CD4-positive, alpha-beta T cell treated with Interleukin-2 at 100 ng/mL for 4 hours (primary cell): ENCODE results near the gene CRYGS.
"Not testable (repeated sequence)": the region's sequence is repeated elsewhere in the genome, so short reads cannot be mapped to it uniquely, and the experiment has no call there.

Experiments
- DNase-seq: peaks from one replicate; pipeline ENCODE4 v3.0.0-alpha.2; 2020; ENCODE audit warnings: low spot score

Gene CRYGS

GRCh38 chr3:186552408-186553031 lies 8.3 kb upstream of the CRYGS start:
- no peak for DNase-seq

GRCh38 chr3:186551387-186551786 lies 7.2 kb upstream of the CRYGS start:
- DNase-seq = no peak

DNA sequence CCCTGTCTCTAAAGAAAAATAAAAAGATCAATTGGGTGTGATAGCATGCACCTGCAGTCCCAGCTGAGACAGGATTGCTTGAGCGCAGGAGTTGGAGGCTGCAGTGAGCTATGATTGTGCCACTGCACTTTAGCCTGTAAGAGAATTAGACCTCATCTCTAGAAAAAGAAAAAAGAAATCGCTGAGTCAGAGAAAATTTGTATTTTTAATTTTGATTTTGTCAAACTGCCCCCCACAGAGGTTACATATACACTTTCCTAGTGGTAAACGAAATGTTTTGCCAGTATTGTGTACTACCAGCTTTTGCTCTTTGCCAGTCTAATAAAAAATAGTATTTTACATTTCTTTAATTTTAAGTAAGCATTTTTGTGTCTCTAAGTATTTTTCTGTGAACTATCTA lies 5.3 kb upstream of the CRYGS start:
- DNase-seq = no peak

- DNase-seq = no peak
Observed at GRCh38 chr3:186540835-186541226, 3.3 kb downstream of the CRYGS start.

DNA sequence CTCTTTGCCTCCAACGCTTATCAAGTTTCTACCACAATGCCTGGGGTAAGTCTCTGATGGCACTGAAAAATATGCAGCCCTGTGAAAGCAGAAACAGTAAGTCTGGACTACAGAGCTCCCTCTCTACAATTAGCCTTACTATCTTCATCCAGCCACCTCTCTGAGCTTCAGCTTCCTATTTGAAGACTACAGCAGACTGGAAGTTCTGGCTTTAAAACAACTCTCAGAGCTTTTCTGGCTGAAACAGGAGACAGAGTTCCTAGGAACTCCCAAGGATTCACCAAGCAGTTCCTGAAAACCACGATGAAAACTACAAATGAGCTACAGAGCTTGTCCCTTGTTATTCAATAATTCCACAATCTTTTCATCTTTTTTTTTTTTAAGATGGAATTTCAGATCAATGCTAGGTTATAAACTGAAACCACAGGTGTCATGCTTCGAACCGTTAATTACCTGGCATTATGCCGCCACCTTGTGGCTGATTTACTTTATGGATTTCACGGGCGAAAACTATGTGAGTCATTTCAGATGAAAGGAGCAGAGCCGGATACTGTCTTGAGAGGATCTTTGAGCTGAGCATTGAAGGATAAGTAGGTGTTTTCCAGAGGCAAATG lies 3.9 kb downstream of the CRYGS start:
- DNase-seq = peak; percentile 89

DNA sequence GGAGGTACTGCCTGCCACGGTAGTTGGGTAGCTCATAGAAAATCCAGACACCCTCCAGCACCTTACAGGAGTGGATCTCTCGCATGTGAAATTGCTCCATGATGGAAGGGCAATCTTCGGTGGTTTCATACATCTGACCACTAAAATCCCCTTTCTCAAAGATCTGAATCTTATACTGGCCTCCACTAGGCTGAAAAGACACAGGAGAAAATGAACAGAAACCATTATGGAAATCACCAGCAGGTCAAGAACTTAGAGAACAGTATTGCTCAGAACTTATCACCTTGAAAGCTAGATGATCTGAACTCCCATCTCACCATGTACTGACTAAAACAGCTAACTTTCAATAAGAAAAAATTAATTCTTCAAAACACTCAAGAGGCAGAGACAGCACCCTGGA lies 5.4 kb downstream of the CRYGS start:
- no peak for DNase-seq

DNA sequence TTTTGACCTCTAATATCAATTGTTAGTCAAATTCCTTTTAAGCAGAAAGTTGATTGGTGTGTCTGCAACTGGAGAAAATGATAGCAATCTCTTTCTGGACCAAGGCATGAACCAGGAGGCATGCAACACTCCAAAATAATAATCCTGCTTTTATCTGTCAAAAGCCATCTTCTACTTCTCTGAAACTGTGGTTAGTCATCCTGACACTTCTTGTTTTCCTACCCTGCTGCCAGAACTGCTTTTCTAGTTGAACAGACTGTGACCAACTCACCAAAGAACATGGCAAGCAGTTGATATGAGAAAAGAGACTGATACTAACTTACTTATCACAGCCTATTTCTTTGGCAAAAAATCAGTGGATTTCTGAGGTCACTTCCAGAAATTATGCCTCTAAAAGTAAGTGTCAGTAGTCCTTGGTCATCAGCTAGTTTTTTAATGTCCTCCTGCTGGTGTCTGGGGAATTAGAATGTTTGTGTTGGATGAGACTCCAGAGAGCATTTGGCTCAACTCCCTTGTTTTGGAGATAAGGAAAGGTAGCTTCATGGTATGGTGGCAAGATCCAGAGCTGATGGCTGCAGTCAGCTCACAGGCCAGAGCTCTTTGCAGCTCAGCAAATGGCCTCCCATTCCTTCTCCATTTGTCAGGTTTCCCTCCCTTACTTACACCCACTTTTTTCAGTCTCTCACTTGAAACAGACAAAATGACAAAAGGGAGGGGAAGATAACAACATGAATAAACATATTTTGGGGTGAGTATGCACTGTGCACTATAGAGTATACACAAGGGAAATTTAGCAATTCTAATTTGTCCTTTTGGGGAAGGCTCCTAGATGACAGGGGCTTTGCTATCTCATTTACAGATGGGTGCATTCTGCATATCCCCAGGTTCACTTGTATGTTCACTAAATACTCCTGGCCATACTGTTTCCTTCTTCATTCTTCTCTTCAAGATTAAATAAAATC lies 7.0 kb downstream of the CRYGS start:
- DNase-seq = no peak

DNA sequence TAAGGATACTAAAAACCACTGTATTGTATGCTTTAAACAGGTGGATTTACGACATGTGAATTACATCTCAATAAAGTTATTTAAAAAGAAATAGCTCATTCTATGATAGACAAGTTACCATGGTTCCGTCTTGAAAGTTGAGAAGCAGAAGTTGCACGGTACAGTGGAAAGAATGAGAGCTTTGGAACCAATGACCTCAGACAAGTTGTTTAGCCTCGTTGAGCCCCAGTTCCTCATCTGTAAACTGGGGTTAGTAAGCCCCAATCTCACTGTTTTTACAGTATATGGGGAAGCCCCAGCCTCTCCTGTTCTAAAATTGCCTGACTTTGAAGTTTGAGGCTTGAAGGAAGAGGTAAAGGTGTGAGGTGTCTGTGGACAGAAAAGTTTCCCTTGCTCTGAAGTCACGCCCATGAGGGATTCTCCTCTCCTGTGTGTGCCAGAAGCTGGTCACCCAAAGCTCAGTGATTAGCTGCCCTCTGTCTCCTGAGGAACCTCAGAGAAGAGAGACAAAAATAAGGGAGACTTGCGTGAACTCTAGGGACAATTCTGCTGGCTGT lies 10.0 kb downstream of the CRYGS start:
- peak; percentile 53 for DNase-seq

- DNase-seq = no peak
Observed at GRCh38 chr3:186532598-186533072, 11.5 kb downstream of the CRYGS start.

GRCh38 chr3:186531694-186532093 lies 12.5 kb downstream of the CRYGS start:
- DNase-seq = not testable (repeated sequence)

DNA sequence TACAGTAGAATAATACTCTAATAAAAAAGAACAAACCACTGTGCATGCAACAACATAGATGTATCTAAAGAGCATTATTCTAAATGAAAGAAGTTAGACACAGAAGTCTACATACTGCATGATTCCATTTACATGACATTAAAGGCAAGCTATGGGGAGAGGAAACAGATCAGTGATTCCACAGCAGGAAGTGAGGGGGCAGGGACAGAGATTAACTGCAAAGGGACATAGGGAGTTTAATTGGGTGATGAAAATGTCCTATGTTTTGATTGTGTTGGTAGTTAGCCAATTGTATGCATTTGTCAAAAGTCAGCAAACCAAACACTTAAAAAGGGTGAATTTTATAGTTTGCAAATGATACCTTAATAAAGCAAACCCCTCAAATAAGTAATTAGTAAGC lies 13.8 kb downstream of the CRYGS start:
- no peak for DNase-seq

DNA sequence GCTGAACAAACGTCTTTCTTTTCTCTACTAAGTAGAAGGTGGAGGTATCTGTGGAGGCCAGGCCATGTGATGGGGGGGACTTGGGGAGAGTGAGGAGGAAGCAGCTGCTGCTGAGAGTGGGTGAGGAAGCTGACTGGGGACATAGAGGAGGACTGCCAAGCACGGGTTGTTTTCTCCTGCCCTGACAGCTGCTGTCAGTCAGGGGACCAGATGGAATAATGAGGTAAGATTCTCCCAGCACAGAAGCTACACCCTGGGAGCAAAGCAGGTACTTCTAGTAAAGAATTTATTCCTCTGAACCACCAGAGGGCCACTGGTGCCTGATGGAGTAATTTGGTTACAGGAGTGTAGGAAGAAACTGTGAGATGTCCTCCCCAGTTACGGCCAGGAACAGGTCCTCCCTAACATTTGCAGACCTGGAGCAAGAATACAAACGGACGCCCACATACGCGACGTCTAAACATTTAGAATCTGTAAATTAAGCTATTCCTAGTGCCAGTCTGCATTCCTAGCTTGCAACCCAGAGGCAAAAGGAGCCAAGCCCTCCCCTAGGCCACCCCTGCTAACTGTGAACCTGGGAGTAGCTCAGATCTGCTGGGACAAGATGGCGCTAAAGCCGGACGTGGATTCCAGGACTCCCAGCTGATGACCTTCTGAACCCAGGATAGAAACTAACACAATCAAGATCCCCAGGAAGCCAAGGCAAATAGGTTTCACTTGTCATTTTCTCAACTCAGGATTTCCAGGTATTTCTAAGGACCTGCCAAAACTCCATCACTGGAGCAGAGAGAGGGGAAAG lies 14.8 kb downstream of the CRYGS start:
- DNase-seq = no peak

DNA sequence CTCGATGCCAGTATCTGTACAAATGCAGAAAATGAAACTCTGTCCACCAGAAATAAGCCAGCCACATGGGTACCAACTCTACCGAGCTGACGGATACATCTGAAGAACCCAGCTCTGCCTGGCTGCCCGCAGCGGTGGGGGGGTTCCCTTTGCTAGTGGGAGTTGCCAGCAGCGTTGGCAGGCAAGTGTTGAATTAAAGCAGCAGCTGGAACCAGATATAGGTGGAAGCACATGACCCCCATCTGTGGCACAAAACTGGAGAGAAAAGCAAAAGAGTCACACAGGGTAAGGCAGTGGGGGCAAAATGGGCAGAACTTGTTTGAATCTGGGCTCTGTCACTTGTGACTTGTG lies 17.9 kb downstream of the CRYGS start:
- no peak for DNase-seq

DNA sequence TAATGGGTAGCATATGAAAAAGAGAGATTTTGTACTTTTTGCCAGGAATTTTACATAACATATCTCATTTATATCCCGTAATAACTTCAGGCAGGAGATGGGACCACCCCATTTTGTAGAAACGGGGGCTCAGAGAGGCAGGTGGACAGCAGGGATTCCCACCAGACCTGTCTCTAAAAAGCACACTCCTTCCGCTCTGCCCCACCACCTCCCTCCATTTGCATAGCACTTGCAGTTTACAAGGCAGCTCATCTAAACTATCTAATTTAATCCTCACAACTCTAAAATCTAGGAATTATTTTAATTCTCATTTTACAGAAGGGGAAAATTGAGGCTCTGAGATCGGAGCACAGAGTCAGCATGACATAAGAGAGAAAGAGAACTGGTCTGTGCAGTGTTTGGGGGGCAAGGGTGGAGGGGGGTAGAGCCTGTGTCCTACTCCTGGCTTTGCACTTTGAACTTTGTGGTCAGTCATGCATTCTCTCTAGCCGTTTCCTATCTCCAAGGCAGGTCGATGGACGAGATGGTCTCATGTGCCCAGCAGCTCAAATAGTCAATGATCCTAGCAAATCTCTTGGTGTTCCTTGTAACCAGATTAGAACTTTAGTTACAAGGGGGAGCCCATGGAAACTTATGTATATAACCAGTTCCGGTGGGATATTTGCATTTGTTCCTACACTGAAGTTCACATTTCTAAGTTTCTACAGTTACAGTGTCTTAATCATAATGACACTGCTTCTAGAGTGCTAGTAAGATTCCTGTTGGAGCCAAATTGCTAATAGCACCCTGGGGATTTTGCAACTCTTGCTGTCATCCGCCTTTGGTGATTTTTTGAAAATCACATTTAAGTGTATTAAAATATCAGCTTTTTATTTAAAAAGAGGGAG lies 18.6 kb downstream of the CRYGS start:
- no peak for DNase-seq

GRCh38 chr3:186524616-186525015 lies 19.6 kb downstream of the CRYGS start:
- DNase-seq = no peak

DNA sequence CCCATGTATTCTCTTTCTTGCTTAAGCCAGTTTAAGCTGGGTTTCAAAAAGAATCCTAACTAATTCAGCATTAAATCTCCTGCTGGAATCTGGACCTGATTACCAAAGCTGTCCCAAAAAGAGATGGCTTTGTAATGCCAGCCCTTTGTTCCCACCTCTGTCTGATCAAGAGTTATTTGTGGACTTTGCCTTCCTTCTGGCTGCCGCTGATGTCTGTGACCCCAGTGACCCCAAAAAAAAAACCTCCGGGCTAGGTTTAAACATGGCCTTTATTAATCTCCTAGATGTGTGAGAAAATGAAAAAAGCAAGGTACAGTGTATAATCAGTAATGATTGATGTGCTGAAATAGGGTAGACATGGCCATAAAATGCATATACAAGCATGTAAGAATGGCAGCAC lies 20.7 kb downstream of the CRYGS start:
- no peak for DNase-seq

- DNase-seq = no peak
Observed at GRCh38 chr3:186523022-186523421, 21.2 kb downstream of the CRYGS start.

- no peak for DNase-seq
Observed at GRCh38 chr3:186520957-186521842, 23.0 kb downstream of the CRYGS start.

DNA sequence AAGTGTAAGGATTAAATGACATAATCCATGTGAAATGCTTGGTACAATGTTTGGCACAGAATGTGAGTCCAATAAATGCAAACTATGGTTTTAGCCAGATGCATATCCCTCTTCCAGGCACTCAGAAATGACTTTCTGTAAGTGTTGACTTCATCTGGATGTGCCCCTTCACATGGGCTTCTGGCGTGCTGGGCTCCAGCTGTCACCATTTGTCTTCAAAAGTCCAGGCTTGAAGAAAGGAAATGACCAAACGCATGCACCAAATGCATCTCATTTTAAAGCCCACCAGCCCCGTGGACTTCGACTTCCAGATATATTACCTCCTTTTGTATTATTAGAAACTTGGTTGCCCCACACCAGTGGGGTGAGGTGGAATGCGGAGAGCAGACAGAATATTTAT lies 23.7 kb downstream of the CRYGS start:
- DNase-seq = no peak
